GM23248 (cell line): ENCODE data around the gene TFCP2L1.

Experiments
- EZH2 ChIP-seq: fragments of 200-600 bp; sonication (generic); IDR thresholded peaks from 2 replicates; pipeline ENCODE4 v1.6.1; 2018; ENCODE audit warnings: antibody characterized with exemption, mild to moderate bottlenecking; ENCODE audit not compliant: insufficient read depth, poor library complexity, severe bottlenecking
- EZH2phosphoT487 ChIP-seq: fragments of 200-600 bp; sonication (generic); IDR thresholded peaks from 2 replicates; pipeline ENCODE4 v1.6.1; 2018; ENCODE audit warnings: antibody characterized with exemption, moderate library complexity, mild to moderate bottlenecking, low read depth; ENCODE audit not compliant: insufficient read depth

DNA sequence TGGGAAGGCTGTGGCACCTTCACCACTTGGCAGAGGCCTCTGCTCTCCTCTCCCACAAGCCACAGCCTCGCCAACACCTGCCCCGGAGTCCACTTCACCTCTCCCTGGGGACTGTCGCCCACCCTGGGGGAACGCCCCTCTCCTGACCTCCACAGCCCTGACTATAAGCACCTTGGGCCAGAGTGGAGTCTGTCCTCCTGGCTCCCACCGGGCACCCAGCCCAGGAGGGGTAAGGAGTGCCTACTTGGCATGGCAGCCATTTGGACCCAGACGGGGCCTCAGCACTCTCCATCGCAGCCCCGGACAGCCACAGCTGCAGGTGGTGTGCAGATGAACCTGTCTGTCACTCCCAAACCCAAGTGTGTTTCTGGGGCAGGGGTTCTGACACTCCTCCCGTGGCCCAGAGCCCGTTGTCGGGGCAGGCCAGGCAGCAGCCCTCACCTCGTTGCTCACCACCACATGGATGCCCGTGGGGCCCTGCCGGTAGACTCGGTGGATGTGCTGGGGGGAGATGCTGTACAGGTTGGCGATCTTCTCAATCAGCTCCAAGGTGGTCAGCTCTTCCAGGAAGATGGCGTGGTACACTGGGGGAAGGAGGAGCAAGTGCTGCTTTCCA lies 53.5 kb downstream of the TFCP2L1 start:
- TF ChIP-seq EZH2, result no peak
- no peak for TF ChIP-seq EZH2phosphoT487
